ENCODE results near the gene BEST3. TPM values are rescaled to one million over a fixed set of nuclear protein-coding genes. Genes with fewer than 3 reads are reported as not detected.

BEST3 gene
- total RNA-seq, 1 donor from 2014 or later, result not detected

DNA sequence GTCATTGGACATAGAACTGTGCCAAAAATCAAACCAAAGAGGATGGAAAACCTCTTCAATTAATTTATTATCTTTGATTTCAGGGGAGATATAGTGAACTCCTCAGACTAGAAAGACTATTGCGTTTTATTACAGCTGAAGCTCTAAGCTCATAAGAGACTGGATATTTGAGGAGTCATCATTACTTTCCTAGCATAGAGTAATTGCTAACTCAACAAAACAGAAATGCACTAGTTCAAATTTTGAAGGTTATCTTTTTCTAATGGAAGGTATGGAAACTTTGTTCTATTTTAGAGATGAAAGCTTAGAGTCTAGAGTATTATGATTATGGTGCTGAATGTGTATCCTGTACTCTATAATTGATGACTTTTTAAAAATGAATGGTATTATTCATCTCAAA lies 5.3 kb upstream of the BEST3 start:
- Mint-ChIP-seq H3K4me3 (no peak overlapping the region), H3K4me1 (no peaks in the 10 kb centered on the region), H3K27ac (no peak overlapping the region), H3K9me3 (no peaks in the 10 kb centered on the region), H3K36me3 (ENCODE audit: low read depth) (no peaks in the 10 kb centered on the region), H3K27me3 (peaks cover 12% of the 10 kb centered on the region)
- no peak for DNase-seq
- intact Hi-C loops (cut with micrococcal nuclease), result no loop called here

DNA sequence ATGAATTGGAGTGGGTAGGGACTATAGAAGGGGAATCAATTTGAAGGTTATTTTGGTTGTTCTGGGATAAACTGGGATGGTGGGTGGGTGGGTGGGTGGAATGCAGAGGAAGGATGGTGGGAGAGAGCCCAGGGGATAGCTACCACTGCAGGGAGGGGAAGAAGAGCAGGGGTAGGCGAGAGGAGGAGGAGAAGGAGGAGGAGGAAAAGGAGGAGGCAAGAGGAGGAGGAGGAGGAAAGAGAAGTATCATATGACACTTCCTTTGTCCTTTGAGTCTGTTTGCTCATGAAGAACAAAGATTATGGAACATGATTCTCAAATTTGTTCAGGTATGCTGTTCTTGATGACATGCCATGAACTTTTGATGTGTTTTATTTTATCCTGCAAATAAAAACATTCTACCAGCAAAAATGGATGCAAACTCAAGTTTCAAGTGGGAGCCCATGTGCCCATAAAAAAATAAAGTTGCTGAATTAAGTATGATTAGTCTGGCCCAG lies 4.1 kb upstream of the BEST3 start:
- Mint-ChIP-seq H3K4me1 (no peaks in the 10 kb centered on the region), H3K36me3 (ENCODE audit: low read depth) (no peaks in the 10 kb centered on the region), H3K9me3 (no peaks in the 10 kb centered on the region), H3K4me3 (no peak overlapping the region), H3K27me3 (peaks cover 12% of the 10 kb centered on the region), H3K27ac (no peak overlapping the region)
- intact Hi-C loops (cut with micrococcal nuclease), result no loop called here
- DNase-seq, result no peak

DNA sequence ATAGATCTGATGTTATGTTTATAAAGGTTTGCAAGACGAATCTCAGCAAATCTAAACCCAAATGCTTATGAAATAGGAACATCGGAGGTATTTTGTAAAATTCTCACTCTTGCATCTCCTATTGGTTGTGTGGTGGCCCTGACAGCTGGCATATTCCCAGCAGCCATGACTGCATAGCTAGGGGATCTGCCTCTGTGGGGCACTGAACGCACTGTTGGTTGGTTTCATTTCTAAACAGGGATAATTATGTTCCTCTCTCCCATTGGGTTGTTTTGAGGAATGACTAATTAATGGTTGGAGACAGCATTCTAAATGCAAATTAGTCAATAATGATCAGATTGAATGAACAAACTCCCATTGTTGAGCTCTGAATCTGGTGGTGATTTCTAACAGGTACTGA lies 2.7 kb upstream of the BEST3 start:
- Mint-ChIP-seq H3K27me3 (peaks cover 19% of the 10 kb centered on the region), H3K9me3 (no peaks in the 10 kb centered on the region), H3K27ac (no peak overlapping the region), H3K4me1 (no peaks in the 10 kb centered on the region), H3K36me3 (ENCODE audit: low read depth) (no peaks in the 10 kb centered on the region), H3K4me3 (no peak overlapping the region)
- intact Hi-C loops (cut with micrococcal nuclease), result no loop called here
- DNase-seq, result no peak

DNA sequence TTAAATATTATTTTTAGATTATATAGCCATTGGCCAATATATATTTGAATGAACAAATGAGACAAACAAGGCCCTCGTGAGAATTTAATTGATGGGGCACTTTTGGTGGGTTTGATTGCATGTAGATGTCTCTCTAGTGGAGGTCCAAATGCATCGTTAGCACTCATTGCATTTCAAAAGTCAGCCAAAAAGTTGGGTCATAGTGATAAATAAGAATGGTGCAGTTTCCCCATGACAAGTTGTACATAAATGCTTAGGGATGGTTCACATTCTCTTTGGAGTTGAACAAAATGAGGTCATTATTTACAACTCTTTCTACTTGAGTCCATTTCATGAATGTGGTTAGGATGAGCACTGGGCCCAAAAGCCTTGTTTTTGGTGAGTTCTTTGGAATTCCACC lies 1.0 kb downstream of the BEST3 start:
- Mint-ChIP-seq H3K4me1 (no peaks in the 10 kb centered on the region), H3K4me3 (no peak overlapping the region), H3K9me3 (no peaks in the 10 kb centered on the region), H3K36me3 (ENCODE audit: low read depth) (no peaks in the 10 kb centered on the region), H3K27me3 (peaks cover 17% of the 10 kb centered on the region), H3K27ac (no peak overlapping the region)
- DNase-seq, result no peak
- intact Hi-C loops (cut with micrococcal nuclease), result no loop called here

- intact Hi-C loops (cut with micrococcal nuclease), result no loop called here
- H3K27ac Mint-ChIP-seq, result no peak overlapping the region
- H3K4me1 Mint-ChIP-seq, result peaks cover 6% of the 10 kb centered on the region
- no peaks in the 10 kb centered on the region for H3K9me3 Mint-ChIP-seq
- no peak overlapping the region for H3K4me3 Mint-ChIP-seq
- DNase-seq, result no peak
- H3K27me3 Mint-ChIP-seq, result peaks cover 17% of the 10 kb centered on the region
- H3K36me3 Mint-ChIP-seq (ENCODE audit: low read depth), result no peaks in the 10 kb centered on the region
Measured at GRCh38 chr12:69694123-69694522, 5.0 kb downstream of the BEST3 start.

DNA sequence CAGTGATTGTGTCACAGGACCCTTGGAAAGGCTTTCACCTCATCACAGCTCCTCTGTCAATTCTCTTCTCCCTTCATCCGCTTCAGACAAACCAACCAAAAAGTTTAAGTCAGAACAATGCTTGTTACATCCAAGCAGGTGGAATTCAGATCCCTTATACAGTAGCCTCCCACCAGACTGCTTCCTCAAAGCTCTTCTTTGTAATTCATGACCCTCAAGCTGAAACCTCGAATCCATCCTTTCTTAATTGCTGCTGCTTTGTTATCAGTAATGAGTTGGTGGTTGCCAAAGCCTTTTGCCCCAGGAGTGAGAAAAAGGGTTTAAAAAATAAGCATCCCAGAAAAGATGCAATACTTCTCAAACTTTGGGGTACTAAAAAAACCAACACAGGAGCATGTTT lies 9.5 kb downstream of the BEST3 start:
- intact Hi-C loops (cut with micrococcal nuclease), result no loop called here
- Mint-ChIP-seq H3K27ac (no peak overlapping the region), H3K27me3 (peaks cover 11% of the 10 kb centered on the region), H3K4me1 (peaks cover 9% of the 10 kb centered on the region), H3K9me3 (no peaks in the 10 kb centered on the region), H3K36me3 (ENCODE audit: low read depth) (no peaks in the 10 kb centered on the region), H3K4me3 (no peak overlapping the region)
- DNase-seq, result no peak

DNA sequence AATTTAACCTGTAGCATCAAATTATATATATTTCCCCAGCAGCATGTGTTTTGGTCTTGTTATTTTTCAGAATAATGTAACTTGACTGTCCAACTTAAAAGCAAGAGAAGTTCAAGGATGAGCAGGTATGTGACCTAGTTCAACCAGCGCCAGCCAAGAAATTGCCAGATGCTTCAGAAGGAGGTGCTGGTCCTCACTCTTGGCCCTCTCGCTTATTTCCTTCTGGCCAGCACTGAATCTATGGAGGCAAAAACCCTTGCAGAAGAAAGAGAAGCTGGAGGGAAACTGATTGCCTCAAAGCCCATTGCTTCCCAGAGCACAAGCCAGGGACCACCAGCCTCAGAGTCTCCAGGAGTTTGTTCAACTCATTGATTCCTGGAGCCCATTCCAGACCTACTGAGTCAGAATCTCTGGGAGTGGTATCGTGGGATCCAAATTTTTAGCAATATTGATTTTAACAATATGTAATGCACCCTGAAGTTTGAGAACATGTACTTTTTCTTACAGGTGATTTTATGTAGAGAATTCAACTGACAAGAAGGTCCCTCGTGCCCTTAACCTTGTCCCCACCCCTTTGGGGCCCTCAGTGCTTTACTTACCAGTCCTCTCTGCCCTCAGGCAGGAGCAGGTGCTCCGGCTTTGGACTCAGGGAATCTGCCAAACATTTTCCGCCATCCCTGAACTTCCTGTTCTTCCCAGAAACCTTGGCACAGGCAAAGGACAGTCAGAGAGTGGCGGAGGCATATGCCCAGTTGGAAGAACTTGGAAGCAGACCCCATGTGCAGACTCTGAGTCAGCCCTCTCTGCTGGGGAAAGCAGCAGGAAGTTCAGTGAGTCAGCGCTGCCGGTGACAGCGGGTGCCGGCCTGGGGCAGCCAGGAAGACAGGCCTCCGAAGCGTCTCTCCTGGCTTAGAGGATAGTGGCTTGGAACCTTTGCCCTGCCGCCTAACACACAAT lies 10.4 kb downstream of the BEST3 start:
- Mint-ChIP-seq H3K4me1 (peaks cover 9% of the 10 kb centered on the region), H3K4me3 (no peak overlapping the region), H3K27me3 (peaks cover 18% of the 10 kb centered on the region), H3K9me3 (no peaks in the 10 kb centered on the region), H3K27ac (no peak overlapping the region), H3K36me3 (ENCODE audit: low read depth) (no peaks in the 10 kb centered on the region)
- DNase-seq, result peak; percentile 68
- intact Hi-C loops (cut with micrococcal nuclease), result no loop called here

- no peak for DNase-seq
- intact Hi-C loops (cut with micrococcal nuclease), result no loop called here
- H3K27ac Mint-ChIP-seq, result no peak overlapping the region
- H3K9me3 Mint-ChIP-seq, result no peaks in the 10 kb centered on the region
- no peaks in the 10 kb centered on the region for H3K36me3 Mint-ChIP-seq (ENCODE audit: low read depth)
- H3K27me3 Mint-ChIP-seq, result peaks cover 18% of the 10 kb centered on the region
- H3K4me1 Mint-ChIP-seq, result peaks cover 9% of the 10 kb centered on the region
- H3K4me3 Mint-ChIP-seq, result no peak overlapping the region
Measured at GRCh38 chr12:69688021-69688420, 11.1 kb downstream of the BEST3 start.

DNA sequence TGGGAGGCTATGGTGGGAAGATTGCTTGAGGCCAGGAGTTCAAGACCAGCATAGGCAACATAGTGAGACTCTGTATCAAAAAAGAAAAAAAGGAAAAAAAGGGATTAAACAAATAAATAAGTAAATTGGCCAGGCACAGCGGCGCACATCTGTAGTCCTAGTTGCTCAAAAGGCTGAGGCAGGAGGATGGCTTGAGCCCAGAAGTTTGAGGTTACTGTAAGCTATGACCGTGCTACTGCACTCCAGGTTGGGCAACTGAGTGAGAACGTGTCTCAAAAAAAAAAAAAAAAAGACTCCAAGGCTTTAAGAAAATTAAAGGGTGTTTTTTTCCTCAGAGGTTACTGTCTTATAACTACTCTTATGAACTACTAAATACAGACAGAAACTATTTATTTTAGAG lies 11.7 kb downstream of the BEST3 start:
- Mint-ChIP-seq H3K36me3 (ENCODE audit: low read depth) (no peaks in the 10 kb centered on the region), H3K9me3 (no peaks in the 10 kb centered on the region), H3K27me3 (peaks cover 18% of the 10 kb centered on the region), H3K4me3 (no peak overlapping the region), H3K4me1 (peaks cover 9% of the 10 kb centered on the region), H3K27ac (no peak overlapping the region)
- intact Hi-C loops (cut with micrococcal nuclease), result no loop called here
- DNase-seq, result no peak

GRCh38 chr12:69686731-69687130 lies 12.4 kb downstream of the BEST3 start:
- intact Hi-C loops (cut with micrococcal nuclease), result no loop called here
- Mint-ChIP-seq H3K27me3 (peaks cover 15% of the 10 kb centered on the region), H3K4me3 (no peak overlapping the region), H3K9me3 (no peaks in the 10 kb centered on the region), H3K27ac (no peak overlapping the region), H3K36me3 (ENCODE audit: low read depth) (no peaks in the 10 kb centered on the region), H3K4me1 (peaks cover 9% of the 10 kb centered on the region)
- DNase-seq, result no peak

DNA sequence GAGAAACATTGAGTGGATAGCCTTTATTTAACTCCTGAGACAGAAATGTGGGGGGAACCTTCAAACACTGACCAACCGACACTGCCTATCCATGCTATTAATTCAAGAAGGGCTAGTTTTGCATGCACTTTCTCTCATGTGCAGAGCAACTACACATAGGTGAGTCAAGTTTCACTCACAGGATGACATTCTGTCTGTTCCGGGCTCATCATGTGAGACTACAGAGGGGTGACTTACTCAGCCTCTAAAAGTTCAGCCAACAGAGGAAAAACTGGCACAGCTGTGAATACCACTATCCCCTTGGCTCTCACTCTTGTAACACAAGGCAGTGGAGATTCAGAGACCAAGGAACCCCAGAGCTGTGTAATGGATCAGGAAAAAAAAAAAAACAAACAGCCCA lies 13.3 kb downstream of the BEST3 start:
- no peak overlapping the region for H3K4me3 Mint-ChIP-seq
- H3K9me3 Mint-ChIP-seq, result no peaks in the 10 kb centered on the region
- H3K4me1 Mint-ChIP-seq, result peaks cover 9% of the 10 kb centered on the region
- intact Hi-C loops (cut with micrococcal nuclease), result no loop called here
- DNase-seq, result no peak
- H3K27me3 Mint-ChIP-seq, result peaks cover 15% of the 10 kb centered on the region
- H3K27ac Mint-ChIP-seq, result no peak overlapping the region
- no peaks in the 10 kb centered on the region for H3K36me3 Mint-ChIP-seq (ENCODE audit: low read depth)

- Mint-ChIP-seq H3K9me3 (no peaks in the 10 kb centered on the region), H3K36me3 (ENCODE audit: low read depth) (no peaks in the 10 kb centered on the region), H3K4me1 (peaks cover 6% of the 10 kb centered on the region), H3K4me3 (no peak overlapping the region), H3K27me3 (peaks cover 15% of the 10 kb centered on the region), H3K27ac (no peak overlapping the region)
- DNase-seq, result no peak
- intact Hi-C loops (cut with micrococcal nuclease), result no loop called here
Measured at GRCh38 chr12:69684466-69684865, 14.6 kb downstream of the BEST3 start.

DNA sequence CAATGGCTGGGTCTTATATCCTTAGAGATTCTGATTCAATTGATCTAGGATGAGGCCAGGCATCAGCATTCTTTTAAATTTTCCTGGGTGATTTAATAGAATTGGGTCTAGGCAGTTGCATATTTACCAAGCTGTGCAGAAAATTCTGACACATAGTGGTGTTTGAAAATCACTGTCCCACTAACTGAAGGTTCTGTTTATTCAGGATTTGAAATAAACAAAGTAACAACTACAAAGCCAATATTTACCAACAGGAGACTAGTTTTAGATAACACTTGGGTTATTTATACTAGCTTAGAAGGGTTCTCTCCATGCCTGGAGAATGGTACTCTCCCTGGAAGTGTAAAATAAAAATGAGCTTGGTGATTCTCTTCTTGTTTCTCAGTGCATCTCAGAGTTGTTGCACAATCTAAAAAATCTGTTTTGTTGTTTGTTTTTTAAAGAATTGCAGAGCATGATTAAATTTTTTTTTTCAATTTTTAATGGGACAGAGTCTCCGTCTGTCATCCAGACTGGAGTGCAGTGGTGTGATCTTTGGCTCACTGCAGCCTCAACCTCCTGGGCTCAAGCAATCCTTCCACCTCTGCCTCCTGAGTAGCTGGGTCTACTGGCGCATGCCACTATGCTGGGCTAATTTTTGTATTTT lies 16.9 kb downstream of the BEST3 start:
- Mint-ChIP-seq H3K4me3 (no peak overlapping the region), H3K4me1 (no peaks in the 10 kb centered on the region), H3K9me3 (no peaks in the 10 kb centered on the region), H3K36me3 (ENCODE audit: low read depth) (no peaks in the 10 kb centered on the region), H3K27me3 (peaks cover 15% of the 10 kb centered on the region), H3K27ac (no peak overlapping the region)
- no peak for DNase-seq
- intact Hi-C loops (cut with micrococcal nuclease), result no loop called here

GRCh38 chr12:69679119-69679518 lies 20.0 kb downstream of the BEST3 start:
- no peak for DNase-seq
- no peaks in the 10 kb centered on the region for H3K36me3 Mint-ChIP-seq (ENCODE audit: low read depth)
- no peaks in the 10 kb centered on the region for H3K9me3 Mint-ChIP-seq
- no peaks in the 10 kb centered on the region for H3K4me1 Mint-ChIP-seq
- no peak overlapping the region for H3K4me3 Mint-ChIP-seq
- intact Hi-C loops (cut with micrococcal nuclease), result no loop called here
- no peak overlapping the region for H3K27ac Mint-ChIP-seq
- H3K27me3 Mint-ChIP-seq, result peaks cover 9% of the 10 kb centered on the region

All from activated CD4-positive, alpha-beta T cell treated with anti-CD3 and anti-CD28 coated beads, Interleukin-2, amount 10 ng/mL, durations not matched to agents 24 days and 14 days (primary cell).